ENCODE measurements around the gene ESRRG. TPM values are rescaled to one million over a fixed set of nuclear protein-coding genes. Genes with fewer than 3 reads are reported as not detected.

The ESRRG gene
- total RNA-seq, 1 donor: 0.18 TPM

GRCh38 chr1:216456682-216457081, 266.5 kb downstream of the ESRRG start:
- no peak for TF ChIP-seq CTCF (IDR thresholded peaks at IDR 0.05; ENCODE audit: insufficient read depth, low read length)
- H3K4me3 ChIP-seq (ENCODE audit: low read depth, low read length): no peak overlapping the region
- DNase-seq (ENCODE audit: low read depth): peak; percentile 59

GRCh38 chr1:216453777-216454176, 269.5 kb downstream of the ESRRG start:
- no peak for DNase-seq (ENCODE audit: low read depth)
- no peak for TF ChIP-seq CTCF (IDR thresholded peaks at IDR 0.05; ENCODE audit: insufficient read depth, low read length)
- H3K4me3 ChIP-seq (ENCODE audit: low read depth, low read length): no peak overlapping the region

Measured in fibroblast of the aortic adventitia (primary cell).